IPS DF 19.7 (cell line): Measurements from ENCODE around the gene CNST.
A peak's percentile ranks its signal among the peaks of the same experiment; 100 is the strongest.

Experiments used
- DNase-seq: peaks from one replicate; pipeline ENCODE4 v3.0.0-alpha.2; 2013; ENCODE audit warnings: low read depth, low spot score

Gene CNST, protein sequence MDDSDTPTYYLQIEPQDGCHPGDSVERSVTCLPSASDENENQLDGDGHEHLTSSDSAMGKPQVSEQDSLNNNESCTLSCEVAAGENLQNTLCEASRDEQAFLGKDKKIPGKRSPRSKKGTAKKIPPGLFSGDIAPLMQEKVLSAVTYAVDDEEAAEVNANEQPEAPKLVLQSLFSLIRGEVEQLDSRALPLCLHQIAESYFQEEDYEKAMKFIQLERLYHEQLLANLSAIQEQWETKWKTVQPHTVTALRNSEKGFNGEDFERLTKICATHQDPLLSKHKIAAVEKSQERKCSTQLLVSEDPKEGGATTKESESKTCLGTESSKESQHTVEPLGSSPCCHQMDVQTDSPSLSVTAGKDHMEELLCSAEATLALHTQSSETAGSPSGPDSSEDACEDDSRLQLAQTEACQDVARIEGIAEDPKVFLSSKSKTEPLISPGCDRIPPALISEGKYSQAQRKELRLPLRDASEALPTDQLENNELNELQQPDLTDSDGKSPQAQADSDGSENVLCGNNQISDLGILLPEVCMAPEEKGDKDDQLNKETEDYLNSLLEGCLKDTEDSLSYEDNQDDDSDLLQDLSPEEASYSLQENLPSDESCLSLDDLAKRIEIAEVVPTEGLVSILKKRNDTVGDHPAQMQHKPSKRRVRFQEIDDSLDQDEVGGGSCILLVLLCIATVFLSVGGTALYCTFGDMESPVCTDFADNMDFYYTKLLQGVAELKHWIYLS

DNA sequence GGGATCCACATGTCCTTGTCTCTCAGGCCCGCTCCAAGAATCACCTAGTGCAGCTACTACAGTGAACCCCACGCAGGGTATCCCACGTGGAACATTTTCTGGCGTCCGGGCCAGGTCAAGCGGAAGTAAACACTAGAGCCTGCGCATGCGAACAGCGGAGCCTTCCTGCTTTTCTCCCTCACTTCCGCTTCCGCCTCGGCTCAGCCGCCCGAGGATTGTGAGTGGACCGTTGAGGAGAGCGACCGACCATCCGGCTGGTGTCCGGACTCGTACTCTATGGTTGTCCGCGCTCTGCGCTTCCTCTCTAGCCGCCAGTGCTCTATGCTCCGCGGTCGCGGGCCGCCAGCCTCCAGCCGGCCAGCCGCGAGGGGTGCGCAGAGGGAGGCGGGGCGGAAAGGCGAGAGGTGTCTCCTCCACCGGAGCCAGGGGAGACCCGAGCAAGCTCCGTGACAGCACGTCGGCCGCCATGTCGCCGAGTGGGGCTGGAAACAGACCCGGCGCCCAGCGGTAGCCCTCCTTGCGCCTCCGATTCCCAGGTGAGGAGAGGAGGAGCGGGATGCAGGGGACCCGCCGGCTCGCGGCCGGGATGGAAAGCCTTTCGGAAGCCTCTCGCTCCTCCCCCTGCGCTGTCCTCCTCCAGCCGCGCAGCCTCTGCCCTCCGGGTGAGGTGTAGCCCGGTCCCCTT, at the start of gene CNST, which contains the start of gene TFB2M:
Gene CNST (plus strand): TSS at position 329 of the 685 bp plus-strand sequence. CDS start 25,107 bp downstream, outside the sequence.
Gene TFB2M (minus strand): TSS at position 134 of the 685 bp plus-strand sequence. CDS start 123 bp downstream, at position 11.
- peak; percentile 96 for DNase-seq

- no peak for DNase-seq
Observed at GRCh38 chr1:246517391-246517790, 48.9 kb upstream of the CNST start.

DNA sequence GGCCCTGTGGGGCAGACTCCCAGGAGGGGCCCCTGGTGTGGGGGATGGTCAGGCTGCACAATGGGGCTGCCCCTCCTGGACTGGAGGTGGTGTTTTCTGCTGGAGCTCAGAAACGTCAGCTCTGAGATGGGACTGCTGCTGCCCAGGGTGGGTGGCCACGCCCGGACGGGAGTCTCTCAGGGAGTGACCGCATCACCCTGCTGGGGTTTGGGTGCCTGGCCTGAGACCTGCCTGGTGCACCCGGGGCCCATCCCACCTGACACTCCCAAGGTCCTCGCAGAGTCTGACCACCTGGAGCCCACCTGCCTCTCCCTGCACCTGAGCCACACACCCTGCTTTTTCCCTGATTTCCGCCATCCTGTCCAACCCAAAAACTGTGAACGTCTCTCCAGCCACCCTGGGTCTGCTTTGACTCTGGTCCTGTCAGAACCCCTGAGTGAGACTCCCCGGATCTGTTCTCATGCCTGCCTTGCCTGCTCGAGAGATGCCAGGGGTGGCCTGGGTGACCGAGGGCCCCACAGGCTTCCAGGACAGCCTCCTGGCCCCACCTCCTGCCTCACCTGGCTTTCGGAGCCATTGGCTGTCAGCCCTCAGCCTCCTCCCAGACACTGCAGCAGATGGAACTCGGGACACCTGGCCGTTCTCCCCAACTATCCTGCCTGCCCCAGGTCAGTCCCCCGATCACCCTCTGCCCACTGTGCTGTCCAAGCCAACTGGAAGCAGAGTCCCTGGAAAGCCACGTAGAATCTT, 47.6 kb upstream of the CNST start:
- no peak for DNase-seq

- DNase-seq, result no peak
Observed at GRCh38 chr1:246519514-246519913, 46.7 kb upstream of the CNST start.

DNA sequence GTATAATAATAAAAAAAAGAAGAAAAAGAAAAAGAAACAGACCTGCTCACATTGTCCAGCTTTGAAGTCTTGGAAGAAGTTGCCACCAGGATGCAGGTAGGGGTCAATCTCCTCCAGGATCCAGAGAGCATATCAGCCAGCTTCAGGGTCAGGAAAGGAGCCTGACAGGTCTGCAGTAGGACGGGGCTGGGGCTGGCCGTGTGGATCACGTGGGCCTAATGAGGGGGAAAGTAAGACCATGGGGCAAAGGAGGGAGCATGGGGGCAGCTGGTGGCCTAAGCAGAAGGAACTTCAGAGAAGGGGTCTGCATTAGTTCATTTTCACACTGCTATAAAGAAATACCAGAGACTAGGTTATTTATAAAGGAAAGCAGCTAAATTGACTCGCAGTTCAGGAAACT, 39.9 kb upstream of the CNST start:
- no peak for DNase-seq

GRCh38 chr1:246526915-246527314, 39.3 kb upstream of the CNST start:
- no peak for DNase-seq

- no peak for DNase-seq
Observed at GRCh38 chr1:246527402-246528088, 38.7 kb upstream of the CNST start.

GRCh38 chr1:246528933-246529731, 37.1 kb upstream of the CNST start:
- DNase-seq, result peak; percentile 12

- no peak for DNase-seq
Observed at GRCh38 chr1:246530482-246530881, 35.8 kb upstream of the CNST start.

DNA sequence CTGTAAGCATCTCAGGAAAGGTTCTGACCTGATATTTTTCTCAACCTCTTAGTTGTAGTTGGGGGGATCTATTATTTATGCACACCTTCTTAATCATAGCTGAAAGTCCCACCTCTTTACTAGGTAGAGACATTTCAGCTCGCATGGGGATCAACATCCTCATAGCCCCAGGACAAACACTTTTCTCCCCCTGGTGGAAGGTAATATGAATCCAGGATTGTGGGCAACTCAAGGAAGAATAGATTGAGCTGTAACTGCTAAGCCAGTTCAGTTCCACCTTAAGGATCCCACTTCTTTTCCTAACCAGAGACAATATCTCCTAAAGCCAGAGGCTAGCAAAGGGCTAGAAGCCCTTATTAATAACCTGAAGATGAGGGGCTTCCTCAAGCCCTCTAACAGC, 33.7 kb upstream of the CNST start:
- no peak for DNase-seq

DNA sequence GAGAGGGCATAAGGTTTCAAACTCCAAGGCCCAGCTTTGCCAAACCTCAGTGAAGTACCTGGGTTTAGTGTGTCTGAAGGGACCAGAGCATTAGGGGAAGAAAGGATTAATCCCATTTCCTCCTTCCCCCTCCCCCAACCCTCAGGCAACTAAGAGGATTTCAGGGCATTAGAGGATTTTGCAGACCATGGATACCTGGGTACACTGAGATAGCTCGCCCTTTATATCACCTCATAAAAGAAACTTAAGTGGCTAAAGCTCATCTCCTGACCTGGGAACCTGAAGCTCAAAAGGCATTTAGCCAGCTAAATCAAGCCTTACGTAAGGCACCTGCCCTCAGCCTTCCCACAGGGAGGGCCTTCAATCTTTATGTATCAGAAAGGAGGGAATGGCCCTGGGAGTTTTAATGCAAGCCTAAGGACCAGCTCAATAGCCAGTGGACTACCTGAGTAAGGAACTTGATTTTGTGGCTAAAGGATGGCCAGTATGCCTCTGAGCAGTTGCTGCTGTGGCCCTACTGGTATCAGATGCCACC, 32.8 kb upstream of the CNST start:
- DNase-seq, result no peak

GRCh38 chr1:246534114-246534513, 32.1 kb upstream of the CNST start:
- no peak for DNase-seq

GRCh38 chr1:246537441-246537840, 28.8 kb upstream of the CNST start:
- DNase-seq, result no peak

DNA sequence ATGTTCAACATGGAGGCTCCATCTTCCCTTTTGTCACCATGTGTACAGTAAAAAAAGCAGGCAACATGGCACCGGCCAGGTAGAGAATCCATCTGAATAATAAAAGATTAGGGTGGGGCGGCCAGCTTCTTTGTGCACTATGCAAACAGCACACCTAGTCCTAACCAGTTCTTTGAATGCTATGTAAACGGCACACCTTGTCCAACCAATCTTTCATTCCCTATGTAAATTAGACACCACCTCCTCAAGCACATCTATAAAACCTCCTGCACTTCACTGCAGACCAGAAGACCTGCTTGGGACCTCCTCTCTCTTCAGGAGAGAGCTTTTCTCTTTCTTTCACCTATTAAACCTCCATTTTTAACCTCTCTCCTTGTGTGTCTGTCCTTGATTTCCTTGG, 28.4 kb upstream of the CNST start:
- DNase-seq, result no peak

DNA sequence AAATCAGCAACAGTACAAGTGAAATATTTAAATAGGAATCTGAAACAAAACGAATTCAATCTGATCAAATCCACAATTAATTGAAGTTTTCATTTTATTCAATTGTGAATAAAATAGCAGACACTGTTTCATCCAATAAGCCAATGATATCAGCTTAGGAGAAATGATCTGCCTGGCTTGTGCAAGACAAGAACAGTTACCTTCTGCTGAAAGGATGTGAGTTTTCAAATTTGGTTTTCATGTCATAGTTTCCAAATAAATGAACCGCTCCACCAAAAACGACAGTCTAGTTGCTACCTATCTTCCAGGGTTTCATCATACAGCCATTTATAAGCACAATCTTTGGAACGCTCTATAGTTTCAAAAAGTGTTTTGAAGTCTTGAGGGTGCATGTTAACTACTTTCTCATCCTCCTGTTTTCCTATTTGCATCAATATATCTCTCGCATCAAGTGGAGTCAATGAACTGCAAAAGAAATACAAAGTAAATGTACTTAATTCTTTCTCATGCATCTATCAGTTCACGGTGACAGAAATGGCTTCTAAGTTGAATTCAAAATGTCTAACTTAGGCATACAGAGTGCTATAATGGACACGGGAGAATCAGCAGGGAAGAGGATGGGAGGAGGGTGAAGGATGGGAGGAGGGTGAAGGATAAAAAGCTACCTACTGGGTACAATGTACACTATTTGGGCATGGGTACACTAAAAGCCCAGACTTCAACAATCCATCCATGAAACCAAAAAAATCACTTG, 25.3 kb upstream of the CNST start:
- no peak for DNase-seq

GRCh38 chr1:246544001-246544400, 22.3 kb upstream of the CNST start:
- no peak for DNase-seq

DNA sequence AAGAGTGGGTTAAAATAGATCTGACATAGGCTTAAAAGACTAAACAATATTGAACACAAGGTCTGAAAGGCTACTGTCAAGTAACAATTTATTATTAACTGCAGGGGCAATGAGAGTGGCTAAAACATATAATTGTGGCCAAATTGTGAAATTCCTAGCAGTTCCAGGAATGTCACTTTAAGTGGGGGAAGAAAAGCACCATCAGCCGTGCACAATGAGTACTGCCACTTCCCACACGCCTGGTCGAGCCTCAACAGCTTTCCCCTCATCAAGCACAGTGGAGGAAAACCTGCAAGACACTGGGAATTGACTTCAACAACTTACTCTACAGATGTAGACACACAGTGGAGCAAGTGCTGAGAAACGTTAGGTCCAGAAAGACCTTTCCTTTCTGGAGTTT, 16.6 kb upstream of the CNST start:
- no peak for DNase-seq

- no peak for DNase-seq
Observed at GRCh38 chr1:246550402-246550801, 15.9 kb upstream of the CNST start.

DNA sequence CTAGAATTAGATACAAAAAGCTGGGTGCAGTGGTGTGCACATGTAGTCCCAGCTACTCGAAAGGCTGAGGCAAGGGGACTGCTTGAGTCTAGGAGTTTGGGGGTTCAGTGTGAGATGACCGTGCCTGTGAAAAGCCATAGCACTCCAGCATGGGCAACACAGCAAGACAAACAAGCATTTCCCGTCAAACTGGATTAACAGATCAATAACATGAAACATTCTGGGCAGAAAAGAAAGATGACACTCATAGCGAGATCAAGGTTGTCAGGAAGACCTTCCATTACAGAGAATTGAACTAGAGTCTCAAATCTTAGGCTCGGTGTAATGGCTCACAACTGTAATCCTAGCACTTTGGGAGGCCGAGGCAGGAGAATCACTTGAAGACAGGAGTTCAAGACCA, 14.1 kb upstream of the CNST start:
- no peak for DNase-seq
